Astrocyte (in vitro differentiated cells and primary cell): Measurements from ENCODE around the gene LIPE. TPM values are rescaled to one million over a fixed set of nuclear protein-coding genes. Genes with fewer than 3 reads are reported as not detected.

Experiments
- DNase-seq: peaks from one replicate; pipeline ENCODE4 v3.0.0-alpha.2; 2010; ENCODE audit warnings: low read depth
- FAIRE-seq: peaks from 2 replicates; lab custom pipeline; 2011; peaks lifted over from hg19 to GRCh38; lab: Jason Lieb, UNC
- H2AFZ ChIP-seq: 2 replicates; pipeline ENCODE4 v1.6.0; 2012; ENCODE audit warnings: low read depth, low read length, inconsistent platforms
- H3K27ac ChIP-seq: 2 replicates; pipeline ENCODE4 v1.5.1; 2011; ENCODE audit warnings: low read depth, low read length, inconsistent platforms
- H3K27me3 ChIP-seq: 2 replicates; pipeline ENCODE4 v1.6.0; 2011; ENCODE audit warnings: low read length, inconsistent platforms; ENCODE audit not compliant: insufficient read depth
- H3K36me3 ChIP-seq: 2 replicates; pipeline ENCODE4 v1.5.1; 2011; ENCODE audit warnings: low read length, inconsistent platforms; ENCODE audit not compliant: insufficient read depth
- H3K4me1 ChIP-seq: 2 replicates; pipeline ENCODE4 v1.5.1; 2011; ENCODE audit warnings: low read length, inconsistent platforms; ENCODE audit not compliant: insufficient read depth
- H3K4me2 ChIP-seq: 2 replicates; pipeline ENCODE4 v1.6.0; 2012; ENCODE audit warnings: low read length, inconsistent platforms
- H3K4me3 ChIP-seq: 2 replicates; pipeline ENCODE4 v1.5.1; 2011; ENCODE audit warnings: low read depth, mild to moderate bottlenecking, low read length, inconsistent platforms; ENCODE audit not compliant: insufficient read depth
- H3K79me2 ChIP-seq: 2 replicates; pipeline ENCODE4 v1.6.0; 2012; ENCODE audit warnings: mild to moderate bottlenecking, low read length, inconsistent platforms; ENCODE audit not compliant: insufficient read depth
- H3K9ac ChIP-seq: 2 replicates; pipeline ENCODE4 v1.6.0; 2012; ENCODE audit warnings: mild to moderate bottlenecking, low read length, inconsistent platforms
- H3K9me3 ChIP-seq: 2 replicates; pipeline ENCODE4 v1.5.1; 2012; ENCODE audit warnings: low read depth, mild to moderate bottlenecking, low read length, inconsistent platforms; ENCODE audit not compliant: insufficient read depth
- H4K20me1 ChIP-seq: 2 replicates; pipeline ENCODE4 v1.6.0; 2012; ENCODE audit warnings: low read length, inconsistent platforms; ENCODE audit not compliant: insufficient read depth
- H3K27ac Mint-ChIP-seq: one replicate; pipeline ENCODE4 v1.8.0; 2021; ENCODE audit warnings: mild to moderate bottlenecking, mixed read lengths; ENCODE audit not compliant: unreplicated experiment
- H3K27me3 Mint-ChIP-seq: one replicate; pipeline ENCODE4 v1.8.0; 2021; ENCODE audit warnings: low read depth, mixed read lengths; ENCODE audit not compliant: unreplicated experiment
- H3K36me3 Mint-ChIP-seq: one replicate; pipeline ENCODE4 v1.8.0; 2021; ENCODE audit warnings: low read depth, mixed read lengths; ENCODE audit not compliant: unreplicated experiment
- H3K4me1 Mint-ChIP-seq: one replicate; pipeline ENCODE4 v1.8.0; 2021; ENCODE audit warnings: low read depth, mixed read lengths; ENCODE audit not compliant: unreplicated experiment
- H3K4me3 Mint-ChIP-seq: one replicate; pipeline ENCODE4 v1.8.0; 2021; ENCODE audit warnings: mild to moderate bottlenecking, moderate library complexity, mixed read lengths; ENCODE audit not compliant: unreplicated experiment
- H3K9me3 Mint-ChIP-seq: one replicate; pipeline ENCODE4 v1.8.0; 2021; ENCODE audit warnings: mild to moderate bottlenecking, mixed read lengths; ENCODE audit not compliant: unreplicated experiment
- EZH2 ChIP-seq: IDR thresholded peaks from 2 replicates; pipeline ENCODE4 v1.6.1; 2012; ENCODE audit warnings: mild to moderate bottlenecking, low read length, inconsistent platforms; ENCODE audit not compliant: insufficient read depth
- total RNA-seq: library from RNA; stranded (reverse); gene quantifications from 2 replicates; pipeline ENCODE4 v1.2.1, GENCODE V29; 2021
- TF ChIP-seq, protein P1 (sequence below): IDR thresholded peaks from 2 replicates; pipeline ENCODE4 v1.5.1; 2011; ENCODE audit warnings: low read depth, mild to moderate bottlenecking, inconsistent platforms, low read length, moderate library complexity; ENCODE audit not compliant: insufficient read depth

LIPE gene
- total RNA-seq, 1 donor from 2014 or later: 2.0 TPM

DNA sequence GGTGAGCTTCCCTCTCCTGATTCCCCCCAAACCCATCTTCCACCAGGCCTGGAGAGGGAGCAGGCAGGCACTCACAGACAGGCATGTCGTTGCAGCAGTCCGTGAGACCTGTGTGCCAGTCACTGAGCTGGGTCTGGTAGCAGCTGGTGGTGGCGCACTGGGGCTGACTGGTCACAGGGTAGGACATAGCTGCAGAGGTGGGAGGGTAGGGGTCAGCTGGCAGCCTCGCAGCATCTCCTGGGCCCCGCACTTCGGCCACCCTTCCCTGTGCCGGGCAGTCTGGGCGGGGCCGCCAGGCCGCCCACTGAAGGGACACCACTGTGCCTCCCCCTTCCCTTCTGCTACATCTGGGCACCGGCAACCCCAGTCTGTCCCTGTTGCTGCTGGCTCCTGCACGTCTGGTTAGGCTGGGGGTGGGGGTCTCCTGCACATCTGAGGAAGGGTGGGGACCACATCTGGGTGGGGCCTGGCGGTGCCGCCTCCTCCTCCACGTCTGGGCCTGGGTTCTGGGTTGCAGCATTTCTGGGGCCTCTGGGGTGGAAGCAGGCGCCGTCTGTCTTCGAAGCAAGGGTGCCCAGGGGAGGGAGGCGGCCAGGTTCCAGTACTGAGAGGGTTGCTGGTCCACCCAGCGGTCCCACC is 38.2 kb downstream of the LIPE start:
- no peaks in the 10 kb centered on the region for H3K36me3 ChIP-seq
- DNase-seq (no peak), FAIRE-seq (no peak)
- H3K27ac ChIP-seq: no peak overlapping the region
- no peak overlapping the region for H2AFZ ChIP-seq
- H3K27me3 ChIP-seq: peaks cover 12% of the 10 kb centered on the region
- no peaks in the 10 kb centered on the region for H4K20me1 ChIP-seq
- H3K36me3 Mint-ChIP-seq: no peaks in the 10 kb centered on the region
- no peaks in the 10 kb centered on the region for H3K4me1 Mint-ChIP-seq
- no peak overlapping the region for H3K9ac ChIP-seq
- no peaks in the 10 kb centered on the region for H3K4me1 ChIP-seq
- H3K27ac Mint-ChIP-seq: no peak overlapping the region
- H3K79me2 ChIP-seq: no peaks in the 10 kb centered on the region
- no peak overlapping the region for H3K4me3 ChIP-seq
- H3K4me2 ChIP-seq: no peak overlapping the region
- no peaks in the 10 kb centered on the region for H3K9me3 ChIP-seq
- H3K27me3 Mint-ChIP-seq: peaks cover 23% of the 10 kb centered on the region
- H3K4me3 Mint-ChIP-seq: no peak overlapping the region
- H3K9me3 Mint-ChIP-seq: peaks cover 2% of the 10 kb centered on the region
- TF ChIP-seq, protein P1, sequence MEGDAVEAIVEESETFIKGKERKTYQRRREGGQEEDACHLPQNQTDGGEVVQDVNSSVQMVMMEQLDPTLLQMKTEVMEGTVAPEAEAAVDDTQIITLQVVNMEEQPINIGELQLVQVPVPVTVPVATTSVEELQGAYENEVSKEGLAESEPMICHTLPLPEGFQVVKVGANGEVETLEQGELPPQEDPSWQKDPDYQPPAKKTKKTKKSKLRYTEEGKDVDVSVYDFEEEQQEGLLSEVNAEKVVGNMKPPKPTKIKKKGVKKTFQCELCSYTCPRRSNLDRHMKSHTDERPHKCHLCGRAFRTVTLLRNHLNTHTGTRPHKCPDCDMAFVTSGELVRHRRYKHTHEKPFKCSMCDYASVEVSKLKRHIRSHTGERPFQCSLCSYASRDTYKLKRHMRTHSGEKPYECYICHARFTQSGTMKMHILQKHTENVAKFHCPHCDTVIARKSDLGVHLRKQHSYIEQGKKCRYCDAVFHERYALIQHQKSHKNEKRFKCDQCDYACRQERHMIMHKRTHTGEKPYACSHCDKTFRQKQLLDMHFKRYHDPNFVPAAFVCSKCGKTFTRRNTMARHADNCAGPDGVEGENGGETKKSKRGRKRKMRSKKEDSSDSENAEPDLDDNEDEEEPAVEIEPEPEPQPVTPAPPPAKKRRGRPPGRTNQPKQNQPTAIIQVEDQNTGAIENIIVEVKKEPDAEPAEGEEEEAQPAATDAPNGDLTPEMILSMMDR: no peak
- no peak for TF ChIP-seq EZH2

DNA sequence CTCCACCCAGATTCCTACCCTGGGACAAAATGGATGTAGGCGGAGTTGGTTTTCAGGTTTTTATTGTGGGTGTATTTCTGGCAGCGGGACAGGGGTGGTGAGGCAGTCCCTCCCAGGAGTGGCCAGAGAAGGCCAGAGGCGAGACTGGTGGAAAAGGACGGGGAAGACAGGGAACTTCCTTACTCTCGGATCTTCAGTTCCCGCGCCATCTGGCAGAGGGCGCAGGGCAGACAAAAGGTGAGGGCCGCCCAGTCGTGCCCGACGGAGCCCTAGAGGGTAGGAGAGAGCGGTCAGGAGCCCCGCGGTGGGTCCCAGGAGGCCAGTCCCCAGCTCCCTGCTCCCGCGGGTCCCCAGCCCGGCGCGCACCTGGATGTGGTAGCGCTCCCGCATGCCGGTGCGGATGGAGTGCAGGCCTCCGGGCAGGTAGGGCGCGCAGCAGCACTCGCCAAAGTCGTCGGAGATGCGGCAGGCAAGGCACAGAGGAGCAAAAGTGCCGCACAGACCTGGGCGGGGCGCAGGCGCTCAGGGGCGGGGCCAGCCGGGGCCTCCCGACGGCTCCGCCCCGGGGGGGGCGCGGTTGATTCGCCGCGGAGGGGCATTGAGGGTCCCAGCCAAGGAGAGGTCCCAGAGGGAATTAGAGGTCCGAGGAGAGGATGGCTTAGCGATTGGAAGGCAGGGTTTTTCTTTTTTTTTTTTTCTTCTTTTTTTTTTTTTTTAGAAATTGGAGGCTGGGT is 40.0 kb downstream of the LIPE start:
- Histone ChIP-seq H3K79me2 (no peaks in the 10 kb centered on the region), H3K9ac (peak overlapping the region; percentile 41), H4K20me1 (no peaks in the 10 kb centered on the region), H3K36me3 (no peaks in the 10 kb centered on the region), H3K4me2 (peak overlapping the region; percentile 84), H3K9me3 (no peaks in the 10 kb centered on the region), H3K27ac (no peak overlapping the region), H3K4me1 (no peaks in the 10 kb centered on the region), H2AFZ (peak overlapping the region; percentile 82), H3K4me3 (peak overlapping the region; percentile 47), H3K27me3 (peaks cover 12% of the 10 kb centered on the region)
- peaks cover 2% of the 10 kb centered on the region for H3K9me3 Mint-ChIP-seq
- peak overlapping the region; percentile 71 for H3K4me3 Mint-ChIP-seq
- H3K4me1 Mint-ChIP-seq: no peaks in the 10 kb centered on the region
- peak overlapping the region; percentile 62 for H3K27ac Mint-ChIP-seq
- FAIRE-seq (no peak), DNase-seq (peak; percentile 24)
- no peak for TF ChIP-seq EZH2
- H3K36me3 Mint-ChIP-seq: no peaks in the 10 kb centered on the region
- peaks cover 32% of the 10 kb centered on the region for H3K27me3 Mint-ChIP-seq

- no peak overlapping the region for H3K4me2 ChIP-seq
- no peaks in the 10 kb centered on the region for H3K36me3 ChIP-seq
- no peak for TF ChIP-seq EZH2
- TF ChIP-seq, protein P1: no peak
- no peak overlapping the region for H2AFZ ChIP-seq
- H3K9me3 ChIP-seq: no peaks in the 10 kb centered on the region
- H3K4me1 Mint-ChIP-seq: no peaks in the 10 kb centered on the region
- DNase-seq (no peak), FAIRE-seq (no peak)
- H3K9me3 Mint-ChIP-seq: no peaks in the 10 kb centered on the region
- H3K4me3 Mint-ChIP-seq: no peak overlapping the region
- H3K4me1 ChIP-seq: no peaks in the 10 kb centered on the region
- H3K79me2 ChIP-seq: no peaks in the 10 kb centered on the region
- H3K27me3 ChIP-seq: peaks cover 8% of the 10 kb centered on the region
- H3K36me3 Mint-ChIP-seq: peaks cover 10% of the 10 kb centered on the region
- no peak overlapping the region for H3K27ac ChIP-seq
- H3K9ac ChIP-seq: no peak overlapping the region
- peaks cover 20% of the 10 kb centered on the region for H3K27me3 Mint-ChIP-seq
- no peaks in the 10 kb centered on the region for H4K20me1 ChIP-seq
- H3K4me3 ChIP-seq: no peak overlapping the region
- H3K27ac Mint-ChIP-seq: no peak overlapping the region
Measured at GRCh38 chr19:42380155-42380554, 47.0 kb downstream of the LIPE start.
